Measurements from ENCODE around the gene TELO2.
A peak's percentile ranks its signal among the peaks of the same experiment; 100 is the strongest.

The TELO2 gene

DNA sequence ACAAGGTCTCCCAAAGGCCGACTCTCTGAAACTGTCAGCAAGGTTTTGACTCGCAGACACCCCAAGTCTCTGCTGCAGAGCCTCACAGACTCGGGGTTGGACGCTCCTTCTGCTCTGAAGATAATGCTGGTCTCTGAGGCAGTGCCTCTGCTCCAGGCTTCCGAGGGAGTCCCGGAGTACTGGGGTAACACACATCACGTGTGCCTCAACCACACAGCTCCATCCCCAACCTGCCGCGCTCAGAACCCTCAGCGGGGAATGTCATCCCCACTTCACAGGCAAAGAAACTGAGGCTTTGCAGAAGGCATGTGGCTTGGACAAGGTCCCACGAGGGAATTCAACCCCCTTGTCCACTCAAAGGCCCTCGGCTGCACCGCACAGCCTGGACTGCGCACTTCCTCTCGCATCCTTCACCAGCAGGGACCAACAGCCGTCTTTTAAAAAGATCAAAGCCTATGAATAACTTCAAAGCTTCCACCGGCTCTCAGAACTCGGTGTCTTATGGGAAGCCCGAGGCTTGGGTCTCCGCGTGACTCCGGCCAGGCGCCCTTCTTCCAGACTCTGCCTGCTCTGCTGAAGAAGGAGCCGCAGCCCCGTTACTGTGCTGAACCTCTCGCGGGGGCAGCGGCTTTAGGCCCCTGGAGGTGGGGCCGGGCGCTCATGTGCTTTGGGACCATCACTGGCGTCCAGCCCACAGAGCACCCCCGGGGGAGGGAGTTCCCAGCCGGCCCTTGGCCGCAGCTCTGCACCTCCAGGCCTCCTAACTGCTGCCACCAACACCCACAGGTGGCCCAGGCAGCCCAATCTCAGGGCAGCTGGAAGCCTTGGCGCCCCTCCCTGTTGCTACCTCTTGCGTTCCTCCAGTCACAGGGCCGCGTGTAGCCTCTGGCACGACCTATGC is 42.5 kb downstream of the TELO2 start:
- DNase-seq (ENCODE audit: low read depth, low spot score): no peak

DNA sequence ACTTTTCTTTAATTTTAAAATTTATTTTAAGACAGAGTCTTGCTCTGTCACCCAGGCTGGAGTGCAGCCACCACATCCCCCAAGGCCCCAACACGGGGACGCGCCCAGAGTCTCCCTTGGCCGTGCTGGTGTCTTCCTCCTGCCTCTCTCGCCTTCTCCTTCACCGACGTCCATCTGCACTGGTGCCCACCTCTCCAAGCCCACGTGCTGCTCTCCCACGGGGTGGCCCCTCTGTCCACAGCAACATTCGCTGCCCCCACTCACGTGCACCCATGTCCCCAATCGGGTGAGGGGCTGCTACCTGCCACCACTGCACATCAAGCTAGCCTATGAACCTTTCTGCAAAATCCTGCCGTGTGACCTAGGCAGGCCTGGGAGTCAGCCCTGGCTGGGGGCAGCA is 43.4 kb downstream of the TELO2 start:
- no peak for DNase-seq (ENCODE audit: low read depth, low spot score)

DNA sequence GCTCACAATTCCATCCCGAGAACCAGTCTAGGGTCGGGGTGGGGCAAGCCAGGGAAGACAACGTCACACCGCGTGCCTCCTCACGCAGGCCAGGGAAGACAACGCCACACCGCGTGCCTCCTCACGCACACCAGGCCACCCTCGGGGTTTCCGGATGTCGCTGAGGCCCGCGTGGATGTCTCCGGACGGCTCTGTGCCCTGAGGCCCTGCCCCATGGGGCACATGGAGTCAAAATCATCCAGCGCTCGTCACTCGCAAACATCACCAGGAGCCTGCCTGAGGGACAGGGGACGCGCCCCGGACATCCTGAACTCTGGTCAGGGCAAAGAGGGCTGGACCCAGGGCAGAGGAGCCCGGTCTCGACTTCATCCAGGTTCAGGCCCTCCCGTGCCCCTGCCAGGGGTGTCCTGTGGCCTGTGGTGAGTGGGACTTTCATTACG is 44.0 kb downstream of the TELO2 start:
- no peak for DNase-seq (ENCODE audit: low read depth, low spot score)

- DNase-seq (ENCODE audit: low read depth, low spot score): no peak
These were observed 44.7 kb downstream of the TELO2 start for GRCh38 chr16:1537763-1538289.

DNA sequence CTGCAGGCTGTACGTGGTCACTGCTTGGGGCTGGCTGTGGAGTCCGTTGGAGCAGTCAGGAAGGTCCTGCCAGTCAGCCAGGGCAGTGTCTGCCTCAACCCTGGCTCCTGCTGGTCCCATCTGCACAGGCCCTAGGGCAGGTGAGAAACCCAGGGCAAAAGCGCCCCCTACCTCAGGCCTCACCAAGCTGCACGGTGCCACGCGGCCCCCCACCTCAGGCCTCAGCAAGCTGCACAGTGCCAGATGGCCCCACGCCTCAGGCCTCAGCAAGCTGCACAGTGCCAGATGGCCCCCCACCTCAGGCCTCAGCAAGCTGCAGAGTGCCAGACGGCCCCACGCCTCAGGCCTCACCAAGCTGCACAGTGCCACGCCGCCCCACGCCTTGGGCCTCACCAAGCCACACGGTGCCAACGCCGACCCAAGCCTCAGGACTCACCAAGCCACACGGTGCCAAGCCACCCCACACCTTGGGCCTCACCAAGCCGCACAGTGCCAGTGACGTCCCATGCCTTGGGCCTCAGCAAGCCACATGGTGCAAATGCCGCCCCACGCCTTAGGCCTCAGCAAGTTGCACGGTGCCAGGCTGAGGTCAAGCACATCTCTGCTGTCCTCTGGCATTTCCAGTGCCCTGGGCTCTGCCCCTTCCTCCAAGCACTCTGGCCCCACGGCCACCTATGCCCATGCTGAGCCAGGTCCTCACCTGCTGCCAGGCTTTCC is 45.8 kb downstream of the TELO2 start:
- no peak for DNase-seq (ENCODE audit: low read depth, low spot score)

- no peak for DNase-seq (ENCODE audit: low read depth, low spot score)
These were observed 46.8 kb downstream of the TELO2 start for GRCh38 chr16:1539720-1540555.

DNA sequence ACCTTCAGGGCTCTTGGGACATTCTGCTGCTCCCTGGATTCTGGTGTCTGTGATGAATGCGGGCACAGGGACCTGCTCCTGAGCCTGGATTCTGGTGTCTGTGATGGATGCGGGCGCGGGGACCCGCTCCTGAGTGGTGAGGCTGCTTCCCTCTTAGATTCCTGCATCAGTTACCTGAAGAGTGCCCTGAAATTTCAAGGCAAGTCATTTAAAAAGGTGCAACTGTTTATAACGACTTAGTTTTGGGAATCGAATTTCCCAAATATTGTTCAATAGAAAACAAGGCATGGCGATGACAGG is 47.3 kb downstream of the TELO2 start:
- no peak for DNase-seq (ENCODE audit: low read depth, low spot score)

DNA sequence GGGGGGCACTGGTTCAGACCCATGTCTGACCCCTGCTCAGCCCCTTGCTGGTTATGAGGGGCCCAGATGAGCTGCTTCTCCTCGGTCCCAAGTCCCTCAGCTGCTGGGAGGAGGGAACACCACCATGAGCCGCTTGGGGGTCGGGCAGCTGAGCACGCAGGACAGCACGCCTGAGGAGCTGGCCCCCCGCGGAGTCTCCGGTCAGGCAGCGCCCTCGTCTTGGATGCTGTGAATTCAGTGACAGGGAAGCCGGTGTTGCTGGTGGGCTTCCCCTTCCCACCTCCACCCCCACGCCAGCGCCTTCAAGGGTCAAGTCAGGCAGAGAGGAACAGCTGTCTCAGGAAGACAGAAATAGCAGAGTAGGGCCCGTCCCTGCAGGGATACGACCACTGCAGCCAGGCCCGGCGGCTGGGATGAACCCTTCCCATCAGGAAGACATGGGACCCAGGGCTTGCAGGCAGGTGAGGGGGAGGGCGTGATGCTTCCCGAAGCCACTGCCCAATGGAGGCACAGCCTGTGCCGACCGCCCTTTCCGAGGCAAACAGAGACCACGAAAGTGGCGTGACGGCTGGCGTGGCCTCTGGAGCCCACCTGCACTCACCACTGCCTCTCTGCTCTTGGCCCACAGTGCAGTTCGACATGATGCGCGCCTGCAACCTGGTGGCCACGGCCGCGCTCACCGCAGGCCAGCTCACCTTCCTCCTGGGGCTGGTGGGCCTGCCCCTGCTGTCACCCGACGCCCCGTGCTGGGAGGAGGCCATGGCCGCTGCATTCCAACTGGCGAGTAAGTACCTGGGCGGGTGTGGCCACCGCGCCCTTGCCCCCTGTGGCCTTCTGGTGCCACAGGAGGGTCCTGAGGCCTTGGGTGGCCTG is 48.4 kb downstream of the TELO2 start:
- no peak for DNase-seq (ENCODE audit: low read depth, low spot score)

- DNase-seq (ENCODE audit: low read depth, low spot score): no peak
These were observed 49.0 kb downstream of the TELO2 start for GRCh38 chr16:1542166-1542500.

GRCh38 chr16:1542533-1542932 is 49.4 kb downstream of the TELO2 start:
- DNase-seq (ENCODE audit: low read depth, low spot score): no peak

DNA sequence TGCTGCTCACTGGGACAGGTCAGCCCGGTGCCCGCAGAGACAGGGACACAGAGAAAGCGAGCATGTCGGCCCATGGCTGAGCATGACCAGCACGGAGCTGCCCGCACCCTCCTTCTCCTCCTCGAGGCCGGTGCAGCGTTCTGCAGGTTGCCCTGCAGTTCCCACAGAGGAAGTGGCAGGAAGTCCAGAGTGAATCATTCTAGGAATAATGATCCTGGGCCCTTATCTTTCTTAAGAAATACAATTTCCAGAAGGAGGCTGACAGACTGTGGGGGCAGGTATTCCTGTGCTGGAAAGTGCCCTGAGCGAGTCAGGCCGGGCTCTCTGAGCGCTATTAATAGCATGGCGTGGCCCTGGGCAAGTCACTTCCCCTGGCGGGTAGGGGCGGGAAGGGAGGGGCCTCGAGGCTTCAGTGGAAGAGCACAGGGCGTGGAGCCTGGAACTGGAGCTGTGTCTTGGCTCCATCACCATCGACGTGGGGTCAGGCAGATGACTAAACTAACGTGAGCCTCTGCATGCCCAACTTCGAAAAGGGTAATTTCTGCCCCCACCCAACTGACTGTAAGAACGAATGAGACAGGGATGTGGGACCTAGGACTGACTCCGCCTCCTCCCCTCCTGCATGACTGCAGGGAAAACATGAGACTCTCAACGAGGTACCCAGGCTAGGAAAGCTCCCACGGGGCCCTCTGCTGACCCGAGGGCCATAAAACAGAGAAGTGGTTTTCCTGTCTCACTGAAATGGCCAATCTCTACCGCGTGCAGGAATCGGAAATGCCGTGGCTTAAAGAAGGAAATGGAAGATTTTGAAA is 50.1 kb downstream of the TELO2 start:
- DNase-seq (ENCODE audit: low read depth, low spot score): peak; percentile 22

- no peak for DNase-seq (ENCODE audit: low read depth, low spot score)
These were observed 52.2 kb downstream of the TELO2 start for GRCh38 chr16:1545044-1546040.

GRCh38 chr16:1546430-1546829 is 53.3 kb downstream of the TELO2 start:
- DNase-seq (ENCODE audit: low read depth, low spot score): no peak

GRCh38 chr16:1548233-1548632 is 55.1 kb downstream of the TELO2 start:
- DNase-seq (ENCODE audit: low read depth, low spot score): no peak

DNA sequence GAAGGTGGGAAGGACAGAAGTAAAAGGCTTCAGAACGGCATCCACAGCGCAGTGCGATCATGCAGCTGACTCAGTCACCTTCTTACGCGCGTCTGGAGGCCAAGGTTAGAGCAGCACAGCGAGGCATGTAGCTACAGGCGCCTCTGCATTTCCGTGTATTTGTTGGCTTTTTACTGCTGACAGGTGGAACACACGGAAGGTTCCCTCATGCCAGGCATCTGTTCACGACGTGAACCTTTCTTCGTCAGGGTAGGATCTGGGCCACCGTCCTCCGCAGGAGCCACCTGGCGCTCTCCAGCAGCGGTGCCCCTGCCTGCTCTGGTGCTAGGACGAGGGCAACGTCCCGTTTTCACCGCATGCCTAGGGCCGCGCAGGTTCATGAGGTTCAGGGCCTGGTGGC is 55.6 kb downstream of the TELO2 start:
- no peak for DNase-seq (ENCODE audit: low read depth, low spot score)

- no peak for DNase-seq (ENCODE audit: low read depth, low spot score)
These were observed 56.9 kb downstream of the TELO2 start for GRCh38 chr16:1550069-1550468.

DNA sequence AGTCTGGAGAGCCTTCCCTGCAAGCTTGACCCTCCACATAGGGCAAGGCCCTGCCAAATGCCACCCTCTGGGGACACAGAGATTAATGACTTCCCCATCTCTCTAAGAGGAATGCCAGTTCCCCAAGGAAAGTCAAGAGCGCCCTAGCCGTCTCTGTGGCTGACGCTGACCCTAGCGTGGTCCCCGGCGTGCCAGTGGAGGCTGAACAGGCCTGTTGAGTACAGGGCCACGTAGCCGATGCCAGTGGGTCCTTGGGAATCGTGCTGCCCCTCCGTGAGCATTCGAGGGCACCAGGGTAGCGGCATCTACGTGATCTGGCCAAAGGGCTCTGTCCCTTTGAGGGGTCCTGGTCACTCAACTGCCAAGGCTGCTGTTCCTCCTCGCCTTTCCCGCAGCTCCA is 57.5 kb downstream of the TELO2 start:
- no peak for DNase-seq (ENCODE audit: low read depth, low spot score)

DNA sequence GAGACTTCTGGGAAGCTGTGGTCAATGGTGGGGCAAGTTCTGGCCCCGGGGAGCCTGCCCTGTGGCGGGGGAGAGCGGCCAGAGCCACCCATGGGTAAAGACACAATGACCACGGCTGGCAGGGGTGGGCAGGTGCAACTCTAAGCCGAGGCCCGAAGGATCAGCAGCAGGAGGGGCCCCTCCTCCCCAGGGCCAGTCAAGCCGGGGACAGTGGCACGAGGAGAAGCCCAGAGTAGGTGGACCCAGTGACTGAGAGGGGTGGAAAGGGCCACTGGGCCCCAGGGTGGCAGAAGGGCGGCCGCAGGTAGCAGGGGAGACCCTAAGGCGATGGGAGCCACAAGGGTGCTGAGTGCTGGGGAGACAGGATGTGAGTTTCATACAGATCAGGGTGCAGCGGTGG is 58.0 kb downstream of the TELO2 start:
- no peak for DNase-seq (ENCODE audit: low read depth, low spot score)

- DNase-seq (ENCODE audit: low read depth, low spot score): no peak
These were observed 59.0 kb downstream of the TELO2 start for GRCh38 chr16:1552129-1552528.
